Heart left ventricle (tissue), 16 donors: ENCODE measurements around the gene KCTD21. TPM values are rescaled to one million over a fixed set of nuclear protein-coding genes. Genes with fewer than 3 reads are reported as not detected.

ENCODE experiments used
- ATAC-seq, 4 donors: fragments of 200-7000 bp; cut with Tn5 transposase; one replicate each; pipeline ENCODE4 v1.9.1; 2020 to 2022; ENCODE audit warnings: moderate library complexity in 4 of 4, mild to moderate bottlenecking in 3 of 4, moderate number of reproducible peaks in 1 of 4
- DNase-seq, 5 donors: peaks; one replicate each; pipeline ENCODE4 v3.0.0-alpha.2; 2020
- H3K27ac ChIP-seq, 12 donors: fragments of 200-600 bp; sonication (generic) in 4 of 12; one replicate each; pipeline versions ENCODE4 v1.5.0 to v1.8.0; 2016 to 2022; ENCODE audit warnings: mild to moderate bottlenecking in 2 of 12
- H3K27me3 ChIP-seq, 9 donors: fragments of 200-600 bp; sonication (generic) in 2 of 9; one replicate each; pipeline versions ENCODE4 v1.5.1 to v1.8.0; 2016 to 2022; ENCODE audit warnings: mild to moderate bottlenecking in 3 of 9
- H3K36me3 ChIP-seq, 9 donors: fragments of 200-600 bp; sonication (generic) in 2 of 9; one replicate each; pipeline versions ENCODE4 v1.5.0 to v1.8.0; 2018 to 2022; ENCODE audit warnings: mild to moderate bottlenecking in 2 of 9
- H3K4me1 ChIP-seq, 12 donors: fragments of 200-600 bp; sonication (generic) in 4 of 12; one replicate each; pipeline versions ENCODE4 v1.5.0 to v1.8.0; 2016 to 2022; ENCODE audit warnings: mild to moderate bottlenecking in 3 of 12
- H3K4me3 ChIP-seq, 12 donors: fragments of 200-600 bp; sonication (generic) in 4 of 12; one replicate each; pipeline versions ENCODE4 v1.5.0 to v1.8.0; 2017 to 2022; ENCODE audit warnings: mild to moderate bottlenecking in 9 of 12, moderate library complexity in 4 of 12
- H3K9me3 ChIP-seq, 12 donors: fragments of 200-600 bp; sonication (generic) in 4 of 12; one replicate each; pipeline versions ENCODE4 v1.5.0 to v1.8.0; 2016 to 2022; ENCODE audit warnings: mild to moderate bottlenecking in 1 of 12
- CTCF ChIP-seq, 12 donors: fragments of 200-600 bp; sonication (generic) in 4 of 12; IDR thresholded peaks; one replicate each; pipeline versions ENCODE4 v1.5.0 to v1.8.0; 2018 to 2022; ENCODE audit warnings: antibody characterized with exemption in 12 of 12, mild to moderate bottlenecking in 5 of 12
- POLR2A ChIP-seq, 2 donors: fragments of 450-650 bp; IDR thresholded peaks; one replicate each; pipeline ENCODE4 v1.6.1; 2017; ENCODE audit warnings: antibody characterized with exemption in 2 of 2, mild to moderate bottlenecking in 2 of 2, moderate library complexity in 2 of 2
- WGBS, 4 donors: extraction: QIAGEN DNeasy Blood & Tissue Kit in 2 of 4; methylation state at CpG; one replicate each; pipeline versions ENCODE4 v1.1.5 to v1.1.7; 2013 to 2018; 5-methylcytosine and 5-hydroxymethylcytosine counted together
- intact Hi-C, 10 donors: fragments of 100-400 bp; cut with DNase I; formaldehyde crosslinking; loops; one replicate each; pipeline versions ENCODE4 v1.11.1 to v1.14.2; 2022
- polyA plus RNA-seq, 2 donors: library from polyadenylated mRNA; stranded (reverse); fragments of 200-250 nt; gene quantifications; one replicate each; pipeline ENCODE4 v1.2.3, GENCODE V29; 2013
- total RNA-seq, 9 donors: library from RNA; depleted of rRNA in 2 of 9; stranded (reverse); fragments of >200 nt in 2 of 9; fragmentation: NEBNext Ultra II Directional in 3 of 9; extraction: Animal tissue kit (Norgen Biotek cat#: 25700) in 3 of 9; gene quantifications; one replicate each; pipeline versions ENCODE4 v1.1.0 to v1.2.4, GENCODE V29; 2016 to 2023
- donor health status: ischemic (EF 13 %, LVEDD 7.1; RV severe dilation, severe dysfunction).
- donor health status: healthy with polysubstance abuse.
- donor health status: DM: no; HTN: yes; CAD: no.
- donor health status: DM: no; HTN: no; CAD: no.
- donor health status: ischemic (EF 25% LVEDD 6.9; RV normal size, moderate dysfunction).
- donor health status: ischemic (EF 25% LVEDD 5.7; RV mildly dilated, moderate dysfunction).
- donor health status: healthy.
- donor health status: DM: yes; HTN: yes; CAD: no.
- donor health status: ischemic (EF 35%, LVEDD 5.7; RV mildly dilated, moderate dysfunction).
- donor health status: nonischemic (EF 11% LVEDD 7.7; RV severe dilation, severe dysfunction).
- donor health status: DM: yes; HTN: yes; CAD: no.
- donor health status: PGD.
- donor health status: ischemic (EF 29% LVEDD 5.4; RV normal size, mild dysfunction).
- donor health status: nonischemic (EF 23%, LVEDD 6.1; RV moderate dilation, normal function).

Gene KCTD21
- total and polyA plus RNA-seq, 11 donors, result 3.4 to 10.9 (median 7.2) TPM

GRCh38 chr11:78200553-78200952 lies 12.1 kb upstream of the KCTD21 start:
- Histone ChIP-seq H3K4me1 (peaks cover 0 to 12% (median 0%) of the 10 kb centered on the region in 12 donors), H3K36me3 (peaks cover 0 to 55% (median 23%) of the 10 kb centered on the region in 9 donors), H3K27ac (peak overlapping the region in 1 of 12 donors; percentile 24), H3K27me3 (no peaks in the 10 kb centered on the region), H3K4me3 (no peak overlapping the region), H3K9me3 (no peaks in the 10 kb centered on the region)
- no peak for TF ChIP-seq POLR2A (IDR thresholded peaks at IDR 0.05)
- TF ChIP-seq CTCF (IDR thresholded peaks at IDR 0.05), result no peak
- intact Hi-C loops, result no loop called here
- DNase-seq (no peak), ATAC-seq (peak in 1 of 4 donors; percentile 15)
- WGBS, 4 donors, result 96 to 98% (median 97%) methylated on average over 10 to 13 of the region's 13 CpGs

- Histone ChIP-seq H3K27me3 (no peaks in the 10 kb centered on the region), H3K36me3 (peaks cover 0 to 50% (median 23%) of the 10 kb centered on the region in 9 donors), H3K4me1 (peaks cover 0 to 12% (median 0%) of the 10 kb centered on the region in 12 donors), H3K9me3 (no peaks in the 10 kb centered on the region), H3K4me3 (no peak overlapping the region), H3K27ac (no peak overlapping the region)
- ATAC-seq, result no peak
- TF ChIP-seq POLR2A (IDR thresholded peaks at IDR 0.05) (no peak), CTCF (IDR thresholded peaks at IDR 0.05) (no peak)
- WGBS, 4 donors, result 90 to 97% (median 95%) methylated on average over 4 of the region's 4 CpGs
- intact Hi-C loops, result no loop called here
- DNase-seq, result no peak
Observed at GRCh38 chr11:78200061-78200460, 11.6 kb upstream of the KCTD21 start.

GRCh38 chr11:78199653-78200015 lies 11.2 kb upstream of the KCTD21 start:
- intact Hi-C loops, result loop anchor here in 1 of 10 donors (5.0 kb wide), 1 partner anchor 42 kb away; no protein-coding TSS in a partner anchor
- 94 to 100% (median 97%) methylated on average over 4 to 5 of the region's 5 CpGs for WGBS, 4 donors
- TF ChIP-seq POLR2A (IDR thresholded peaks at IDR 0.05) (no peak), CTCF (IDR thresholded peaks at IDR 0.05) (no peak)
- no peak for ATAC-seq
- Histone ChIP-seq H3K4me3 (no peak overlapping the region), H3K4me1 (peaks cover 0 to 12% (median 0%) of the 10 kb centered on the region in 12 donors), H3K9me3 (no peaks in the 10 kb centered on the region), H3K36me3 (peaks cover 0 to 48% (median 23%) of the 10 kb centered on the region in 9 donors), H3K27me3 (no peaks in the 10 kb centered on the region), H3K27ac (no peak overlapping the region)
- DNase-seq, result no peak

- ATAC-seq, result no peak
- intact Hi-C loops, result loop anchor here in 1 of 10 donors (5.0 kb wide), 1 partner anchor 42 kb away; no protein-coding TSS in a partner anchor
- TF ChIP-seq POLR2A (IDR thresholded peaks at IDR 0.05) (no peak), CTCF (IDR thresholded peaks at IDR 0.05) (no peak)
- DNase-seq, result no peak
- H3K9me3 ChIP-seq, result no peaks in the 10 kb centered on the region
- no peaks in the 10 kb centered on the region for H3K27me3 ChIP-seq
- 88 to 99% (median 97%) methylated on average over 6 of the region's 6 CpGs for WGBS, 4 donors
- H3K36me3 ChIP-seq, result peaks cover 0 to 48% (median 23%) of the 10 kb centered on the region in 9 donors
- H3K4me1 ChIP-seq, result peaks cover 0 to 12% (median 0%) of the 10 kb centered on the region in 12 donors
- H3K27ac ChIP-seq, result no peak overlapping the region
- H3K4me3 ChIP-seq, result no peak overlapping the region
Observed at GRCh38 chr11:78199015-78199652, 10.7 kb upstream of the KCTD21 start.
